H9 (cell line): ENCODE data around the gene GSTK1. TPM values are rescaled to one million over a fixed set of nuclear protein-coding genes. Genes with fewer than 3 reads are reported as not detected.

ENCODE experiments used
- DNase-seq: peaks from one replicate; pipeline ENCODE4 v3.0.0-alpha.2; 2017
- H2AFZ ChIP-seq: one replicate; pipeline ENCODE4 v1.6.1; 2013; ENCODE audit warnings: mild to moderate bottlenecking, low read length, control low read depth, moderate library complexity
- H2AK5ac ChIP-seq: 2 replicates; pipeline ENCODE4 v1.6.1; 2013; ENCODE audit warnings: low read length, control low read depth, mixed read lengths; ENCODE audit not compliant: insufficient read length
- H2BK120ac ChIP-seq: one replicate; pipeline ENCODE4 v1.6.1; 2013; ENCODE audit warnings: low read depth, mild to moderate bottlenecking, low read length, control low read depth, inconsistent platforms; ENCODE audit not compliant: poor library complexity, severe bottlenecking
- H2BK12ac ChIP-seq: 2 replicates; pipeline ENCODE4 v1.6.1; 2013; ENCODE audit warnings: low read length, control low read depth, mixed read lengths, low read depth; ENCODE audit not compliant: insufficient read length
- H2BK15ac ChIP-seq: 2 replicates; pipeline ENCODE4 v1.6.1; 2013; ENCODE audit warnings: low read depth, low read length, control low read depth
- H2BK20ac ChIP-seq: one replicate; pipeline ENCODE4 v1.6.1; 2013; ENCODE audit warnings: low read depth, mild to moderate bottlenecking, low read length, control low read depth, inconsistent platforms; ENCODE audit not compliant: poor library complexity, severe bottlenecking
- H2BK5ac ChIP-seq: 2 replicates; pipeline ENCODE4 v1.6.1; 2013; ENCODE audit warnings: low read length, control low read depth, mixed read lengths; ENCODE audit not compliant: insufficient read length
- H3K14ac ChIP-seq: 2 replicates; pipeline ENCODE4 v1.6.1; 2013; ENCODE audit warnings: low read length, control low read depth; ENCODE audit not compliant: insufficient read depth
- H3K18ac ChIP-seq: 2 replicates; pipeline ENCODE4 v1.6.1; 2013; ENCODE audit warnings: low read depth, mild to moderate bottlenecking, mixed read lengths, low read length, control low read depth; ENCODE audit not compliant: insufficient read length
- H3K23ac ChIP-seq: 2 replicates; pipeline ENCODE4 v1.6.1; 2013; ENCODE audit warnings: low read length, control low read depth, mixed read lengths, low read depth; ENCODE audit not compliant: insufficient read length
- H3K23me2 ChIP-seq: 2 replicates; pipeline ENCODE4 v1.6.1; 2013; ENCODE audit warnings: low read depth, mild to moderate bottlenecking, mixed read lengths, low read length, control low read depth; ENCODE audit not compliant: insufficient read length, poor library complexity, severe bottlenecking
- H3K27ac ChIP-seq: 2 replicates; pipeline ENCODE4 v1.5.1; 2013; ENCODE audit warnings: low read length, control low read depth, mixed read lengths, low read depth; ENCODE audit not compliant: insufficient read length
- H3K27me3 ChIP-seq: 2 replicates; pipeline ENCODE4 v1.6.1; 2013; ENCODE audit warnings: low read length, control low read depth, inconsistent platforms; ENCODE audit not compliant: insufficient read depth
- H3K4ac ChIP-seq: 2 replicates; pipeline ENCODE4 v1.6.1; 2013; ENCODE audit warnings: low read depth, mild to moderate bottlenecking, control low read depth, inconsistent platforms, low read length, moderate library complexity
- H3K4me1 ChIP-seq: 2 replicates; pipeline ENCODE4 v1.6.1; 2013; ENCODE audit warnings: low read length, control low read depth, inconsistent platforms; ENCODE audit not compliant: insufficient read depth
- H3K4me2 ChIP-seq: 2 replicates; pipeline ENCODE4 v1.6.1; 2013; ENCODE audit warnings: low read length, control low read depth, mixed read lengths; ENCODE audit not compliant: insufficient read length, insufficient read depth
- H3K56ac ChIP-seq: 2 replicates; pipeline ENCODE4 v1.6.1; 2013; ENCODE audit warnings: low read depth, mild to moderate bottlenecking, mixed read lengths, low read length, control low read depth; ENCODE audit not compliant: insufficient read length
- H3K79me1 ChIP-seq: 2 replicates; pipeline ENCODE4 v1.6.1; 2013; ENCODE audit warnings: low read depth, mild to moderate bottlenecking, moderate library complexity, low read length, control low read depth, inconsistent platforms; ENCODE audit not compliant: insufficient read depth, poor library complexity, severe bottlenecking
- H3K79me2 ChIP-seq: 2 replicates; pipeline ENCODE4 v1.6.1; 2013; ENCODE audit warnings: low read length, control low read depth, inconsistent platforms; ENCODE audit not compliant: insufficient read depth
- H3K9ac ChIP-seq: 2 replicates; pipeline ENCODE4 v1.6.1; 2013; ENCODE audit warnings: low read length, control low read depth, mixed read lengths; ENCODE audit not compliant: insufficient read length; ENCODE audit errors: extremely low read depth
- H3K9me3 ChIP-seq: one replicate; pipeline ENCODE4 v1.6.1; 2013; ENCODE audit warnings: low read depth, low read length, inconsistent platforms; ENCODE audit not compliant: control insufficient read depth
- H3T11ph ChIP-seq: one replicate; pipeline ENCODE4 v1.6.1; 2013; ENCODE audit warnings: mild to moderate bottlenecking, low read length, control low read depth, inconsistent platforms
- H4K20me1 ChIP-seq: one replicate; pipeline ENCODE4 v1.6.1; 2013; ENCODE audit not compliant: control insufficient read depth, insufficient read length, insufficient read depth
- H4K5ac ChIP-seq: 2 replicates; pipeline ENCODE4 v1.6.1; 2013; ENCODE audit warnings: low read depth, mild to moderate bottlenecking, mixed read lengths, low read length, control low read depth; ENCODE audit not compliant: insufficient read length
- H4K8ac ChIP-seq: replicated peaks from 2 replicates; pipeline ENCODE4 v1.6.1; 2013; ENCODE audit warnings: low read length, control low read depth, mixed read lengths, low read depth; ENCODE audit not compliant: insufficient read length
- H4K91ac ChIP-seq: 2 replicates; pipeline ENCODE4 v1.6.1; 2013; ENCODE audit warnings: low read depth, mild to moderate bottlenecking, moderate library complexity, mixed read lengths, low read length, control low read depth; ENCODE audit not compliant: insufficient read length
- H3K27ac Mint-ChIP-seq, 3 experiments: 2 replicates in 2 of 3; 3 replicates in 1 of 3; pipeline ENCODE4 v1.8.0; 2020 to 2021; ENCODE audit warnings: mixed read lengths in 3 of 3, mild to moderate bottlenecking in 1 of 3, moderate library complexity in 1 of 3
- H3K27me3 Mint-ChIP-seq: 2 replicates; pipeline ENCODE4 v1.8.0; 2021; ENCODE audit warnings: low read depth, mild to moderate bottlenecking, moderate library complexity, mixed read lengths
- H3K36me3 Mint-ChIP-seq, 3 experiments: 2 replicates in 2 of 3; 3 replicates in 1 of 3; pipeline ENCODE4 v1.8.0; 2020 to 2021; ENCODE audit warnings: low read depth in 3 of 3, mixed read lengths in 3 of 3; ENCODE audit not compliant: insufficient read depth in 1 of 3
- H3K4me1 Mint-ChIP-seq, 2 experiments: 2 replicates each; pipeline ENCODE4 v1.8.0; 2020; ENCODE audit warnings: mixed read lengths in 2 of 2
- H3K4me3 Mint-ChIP-seq, 2 experiments: 2 replicates in 1 of 2; 3 replicates in 1 of 2; pipeline ENCODE4 v1.8.0; 2020 to 2021; ENCODE audit warnings: mild to moderate bottlenecking in 2 of 2, mixed read lengths in 2 of 2, moderate library complexity in 1 of 2
- H3K9me3 Mint-ChIP-seq, 2 experiments: 2 replicates in 1 of 2; 3 replicates in 1 of 2; pipeline ENCODE4 v1.8.0; 2020; ENCODE audit warnings: mild to moderate bottlenecking in 2 of 2, mixed read lengths in 2 of 2, moderate library complexity in 1 of 2
- WGBS: extraction: QIAGEN DNeasy Blood & Tissue Kit; methylation state at CpG from one replicate; pipeline ENCODE4 v1.1.7; 2013; ENCODE audit warnings: missing lambda C conversion rate, low lambda C conversion rate, mixed read lengths; ENCODE audit not compliant: insufficient read length; ENCODE audit errors: extremely low coverage; 5-methylcytosine and 5-hydroxymethylcytosine counted together
- total RNA-seq: library from RNA; stranded (reverse); gene quantifications from 2 replicates; pipeline ENCODE4 v1.2.1, GENCODE V29; 2021
- TF ChIP-seq, protein P1 (sequence below): fragments of 200-600 bp; sonication (generic); conservative IDR thresholded peaks from 3 replicates; pipeline ENCODE4 v1.8.0; 2021; ENCODE audit warnings: antibody characterized with exemption, mild to moderate bottlenecking

The GSTK1 gene
- total RNA-seq, 1 experiment from 2014 or later, result 36.1 TPM

DNA sequence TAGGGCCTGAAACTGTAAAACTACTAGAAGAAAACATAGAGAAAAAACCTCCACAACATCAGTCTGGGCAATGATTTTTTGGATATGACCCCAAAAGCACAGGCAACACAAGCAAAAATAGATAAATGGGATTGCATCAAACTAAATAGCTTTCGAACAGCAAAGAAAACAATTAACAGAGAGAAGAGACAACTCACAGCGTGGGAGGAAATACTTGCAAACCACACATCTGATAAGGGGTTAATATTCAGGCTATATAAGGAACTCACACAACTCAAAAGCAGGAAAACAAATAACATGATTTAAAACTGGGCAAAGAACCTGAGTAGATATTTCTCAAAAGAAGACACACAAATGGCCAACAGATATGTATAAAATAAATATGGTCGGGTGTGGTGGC is 7.7 kb upstream of the GSTK1 start:
- Histone ChIP-seq H4K5ac (no peak overlapping the region), H3K4ac (no peak overlapping the region), H2BK120ac (no peak overlapping the region), H3K56ac (no peak overlapping the region), H2BK15ac (no peak overlapping the region), H3K9me3 (no peaks in the 10 kb centered on the region), H2BK12ac (no peak overlapping the region), H3T11ph (no peak overlapping the region), H3K27ac (no peak overlapping the region), H3K27me3 (no peaks in the 10 kb centered on the region), H3K79me2 (no peaks in the 10 kb centered on the region), H3K9ac (no peak overlapping the region), H3K23me2 (no peaks in the 10 kb centered on the region), H3K23ac (no peak overlapping the region), H2AFZ (no peak overlapping the region), H4K20me1 (no peaks in the 10 kb centered on the region), H3K14ac (no peak overlapping the region), H3K4me1 (no peaks in the 10 kb centered on the region), H3K4me2 (no peak overlapping the region), H2BK20ac (no peak overlapping the region), H3K79me1 (no peaks in the 10 kb centered on the region), H4K91ac (no peak overlapping the region), H3K18ac (no peak overlapping the region), H4K8ac (no peak overlapping the region), H2AK5ac (no peak overlapping the region), H2BK5ac (no peak overlapping the region)
- DNase-seq, result no peak
- TF ChIP-seq, protein P1, sequence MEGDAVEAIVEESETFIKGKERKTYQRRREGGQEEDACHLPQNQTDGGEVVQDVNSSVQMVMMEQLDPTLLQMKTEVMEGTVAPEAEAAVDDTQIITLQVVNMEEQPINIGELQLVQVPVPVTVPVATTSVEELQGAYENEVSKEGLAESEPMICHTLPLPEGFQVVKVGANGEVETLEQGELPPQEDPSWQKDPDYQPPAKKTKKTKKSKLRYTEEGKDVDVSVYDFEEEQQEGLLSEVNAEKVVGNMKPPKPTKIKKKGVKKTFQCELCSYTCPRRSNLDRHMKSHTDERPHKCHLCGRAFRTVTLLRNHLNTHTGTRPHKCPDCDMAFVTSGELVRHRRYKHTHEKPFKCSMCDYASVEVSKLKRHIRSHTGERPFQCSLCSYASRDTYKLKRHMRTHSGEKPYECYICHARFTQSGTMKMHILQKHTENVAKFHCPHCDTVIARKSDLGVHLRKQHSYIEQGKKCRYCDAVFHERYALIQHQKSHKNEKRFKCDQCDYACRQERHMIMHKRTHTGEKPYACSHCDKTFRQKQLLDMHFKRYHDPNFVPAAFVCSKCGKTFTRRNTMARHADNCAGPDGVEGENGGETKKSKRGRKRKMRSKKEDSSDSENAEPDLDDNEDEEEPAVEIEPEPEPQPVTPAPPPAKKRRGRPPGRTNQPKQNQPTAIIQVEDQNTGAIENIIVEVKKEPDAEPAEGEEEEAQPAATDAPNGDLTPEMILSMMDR, result no peak
- no CpG with 5 or more reads among the region's 3 CpGs for WGBS
- no peaks in the 10 kb centered on the region for H3K9me3 Mint-ChIP-seq
- peaks cover 1% of the 10 kb centered on the region; the same call in 1 of the 2 replicates for H3K27me3 Mint-ChIP-seq
- H3K27ac Mint-ChIP-seq, result no peak overlapping the region
- no peaks in the 10 kb centered on the region for H3K36me3 Mint-ChIP-seq
- H3K4me3 Mint-ChIP-seq, result no peak overlapping the region
- H3K4me1 Mint-ChIP-seq, result no peaks in the 10 kb centered on the region
